DMS114 treated with DMSO at 0.1 percent for 48 hours (cell line): ENCODE results near the gene STPG4.
"Not testable (repeated sequence)": the region's sequence is repeated elsewhere in the genome, so short reads cannot be mapped to it uniquely, and the experiment has no call there.

Experiments used
- DNase-seq: peaks from one replicate; lab custom pipeline; 2025; ENCODE audit not compliant: unreplicated experiment; lab: John Stamatoyannopoulos, UW

The STPG4 gene

DNA sequence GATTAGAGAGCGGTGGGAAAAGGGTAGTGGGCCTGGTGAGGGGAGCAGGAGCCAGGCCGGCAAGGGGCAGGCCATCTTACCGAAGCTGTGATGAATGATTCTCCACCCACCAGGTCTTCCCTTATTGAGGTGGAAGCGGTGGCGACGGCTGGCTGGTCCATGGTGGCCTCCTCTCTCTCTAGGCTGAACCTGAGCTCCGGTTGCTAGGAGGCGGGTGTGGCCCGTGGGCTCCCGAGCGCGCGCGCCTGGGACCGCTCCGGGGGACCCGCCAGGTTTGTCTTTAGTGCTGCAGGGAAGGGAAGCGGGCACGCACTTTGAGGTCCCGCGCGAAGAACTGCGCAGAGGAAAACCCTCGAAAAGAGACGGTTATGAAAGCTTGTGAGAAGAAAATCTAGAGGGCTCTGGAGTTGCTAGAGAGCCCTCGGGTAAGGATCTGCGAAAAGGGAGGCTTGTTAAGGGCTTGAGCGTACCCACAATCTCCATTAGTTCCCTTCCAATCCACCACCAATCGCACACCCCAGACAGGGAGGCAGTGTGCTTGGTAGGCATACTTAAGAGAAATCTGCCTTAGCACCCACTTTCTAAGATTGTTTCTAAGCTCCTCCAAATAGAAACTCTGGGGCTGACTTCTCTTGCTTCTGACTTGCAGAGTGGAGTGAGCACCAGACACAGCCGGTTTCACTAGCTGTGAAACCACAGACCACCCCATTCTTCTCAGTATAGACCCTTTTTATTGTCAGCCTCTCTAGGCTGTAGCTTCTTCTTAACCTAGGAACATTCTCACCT, at the start of gene STPG4:
Gene STPG4, minus strand, starts transcription at position 218 of the 786 bp plus-strand sequence. Its CDS starts 57 bp downstream, at position 161.
- no peak for DNase-seq

- no peak for DNase-seq
These were observed 49.6 kb upstream of the STPG4 start for GRCh38 chr2:47204691-47205090.

DNA sequence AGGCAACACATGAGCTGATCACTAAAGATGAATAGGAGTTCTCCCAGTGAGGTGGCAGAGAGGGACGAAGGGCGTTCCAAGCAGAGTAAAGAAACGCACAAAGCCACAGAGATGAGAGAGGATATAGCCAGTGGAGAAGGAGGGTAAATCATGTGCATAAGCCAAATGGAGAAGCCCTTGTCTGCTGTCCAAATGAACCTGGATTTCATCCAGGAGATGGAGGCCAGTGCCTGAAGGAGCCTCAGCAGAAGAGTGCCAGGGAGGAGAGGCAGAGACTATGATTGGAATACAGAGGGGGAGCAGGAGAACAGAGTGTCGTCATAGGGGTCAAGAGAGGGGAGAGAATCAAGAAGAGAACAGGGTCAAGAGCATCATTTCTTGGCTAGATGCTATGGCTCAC, 48.9 kb upstream of the STPG4 start:
- no peak for DNase-seq

GRCh38 chr2:47201224-47201623, 46.1 kb upstream of the STPG4 start:
- DNase-seq = no peak

- no peak for DNase-seq
These were observed 43.9 kb upstream of the STPG4 start for GRCh38 chr2:47198985-47199451.

DNA sequence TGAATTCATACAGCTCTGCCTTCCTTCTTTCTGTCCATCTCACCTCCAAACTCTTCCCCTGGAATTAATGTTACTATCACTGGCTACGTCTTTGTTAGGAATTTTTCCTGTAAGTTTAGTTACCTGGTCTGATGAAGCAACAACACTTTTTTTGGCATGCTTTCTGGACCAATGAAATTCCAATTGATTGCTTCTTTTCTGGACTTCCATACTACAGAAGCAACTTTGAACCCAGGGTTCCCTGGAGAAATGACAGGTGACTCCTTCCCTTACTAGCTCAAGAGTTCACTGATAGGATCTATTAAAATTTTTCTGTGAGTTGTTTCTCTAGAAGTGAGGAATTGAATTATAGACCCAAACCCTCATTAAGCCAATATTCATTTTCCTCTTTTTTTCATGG, 41.4 kb upstream of the STPG4 start:
- DNase-seq = no peak

DNA sequence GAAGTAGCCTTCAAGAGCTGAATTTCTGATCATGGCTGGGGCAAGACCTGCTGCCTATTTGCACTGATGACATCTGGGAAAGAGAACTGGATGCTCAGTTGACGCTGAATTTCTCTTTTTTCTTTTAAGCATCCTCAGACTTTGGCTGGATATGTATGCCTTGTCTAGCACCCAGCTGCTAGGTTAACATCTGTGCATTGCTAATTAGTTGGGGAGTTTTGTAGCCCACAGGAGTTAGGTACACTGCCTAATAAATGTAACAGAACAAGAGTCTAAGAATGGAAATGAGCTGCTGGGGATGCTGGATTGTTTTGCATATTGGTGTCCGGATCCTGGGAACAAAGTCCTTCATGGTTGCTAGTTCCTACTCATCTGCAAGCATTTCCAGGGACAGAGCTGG, 40.9 kb upstream of the STPG4 start:
- no peak for DNase-seq

- DNase-seq = no peak
These were observed 40.0 kb upstream of the STPG4 start for GRCh38 chr2:47195148-47195547.

- no peak for DNase-seq
These were observed 39.3 kb upstream of the STPG4 start for GRCh38 chr2:47194410-47194809.

GRCh38 chr2:47193607-47194006, 38.5 kb upstream of the STPG4 start:
- no peak for DNase-seq

DNA sequence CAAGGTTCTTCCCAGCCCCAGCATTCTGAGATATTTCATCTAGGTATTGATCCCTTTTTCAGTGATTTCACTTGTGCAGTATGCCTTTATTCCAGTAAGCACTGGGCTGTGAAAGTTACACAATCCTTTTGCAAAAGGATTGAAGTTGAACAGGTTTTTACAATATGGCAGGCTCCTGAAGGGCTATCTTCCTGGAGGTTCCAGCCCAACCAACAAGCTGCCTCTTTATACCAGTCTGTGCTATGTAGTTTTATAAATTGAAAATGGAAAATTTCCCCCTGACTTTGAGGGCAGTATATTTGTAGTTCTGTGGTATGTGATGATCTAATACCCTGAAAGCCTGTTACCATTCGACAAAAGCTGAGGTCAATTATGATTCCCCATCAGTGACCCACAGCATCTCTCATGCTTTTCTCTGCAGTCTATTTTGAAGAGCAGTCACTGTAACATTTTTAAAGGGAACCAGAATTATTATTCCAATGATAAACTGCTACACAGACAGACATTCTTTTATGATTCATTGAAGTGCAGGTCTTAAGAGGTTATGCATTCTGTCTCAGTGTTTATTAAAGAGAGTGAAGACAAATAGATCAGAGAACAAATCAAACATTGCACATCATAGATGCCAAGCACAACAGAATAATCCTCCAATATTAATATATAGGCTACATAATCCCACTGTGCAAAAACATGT, 35.2 kb upstream of the STPG4 start:
- no peak for DNase-seq

DNA sequence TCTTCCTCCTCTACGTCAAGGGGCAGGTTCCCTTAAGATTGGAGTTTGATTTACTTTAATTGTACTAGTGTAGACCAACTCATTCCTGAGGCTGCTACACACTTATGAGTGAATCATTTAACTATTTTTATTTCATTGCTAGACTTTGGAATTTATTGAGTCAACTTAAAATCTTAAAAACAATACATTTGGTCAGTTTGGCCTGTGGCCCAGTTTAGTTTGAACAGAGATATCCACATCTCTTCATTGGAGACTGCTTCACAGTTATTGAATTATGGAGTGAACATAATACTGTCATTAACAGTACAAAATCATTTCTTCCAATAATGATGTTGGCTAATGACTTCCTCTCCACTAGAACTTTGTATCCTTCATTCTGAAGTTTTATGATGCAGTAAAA, 34.5 kb upstream of the STPG4 start:
- no peak for DNase-seq

GRCh38 chr2:47187069-47187468, 32.0 kb upstream of the STPG4 start:
- DNase-seq = no peak

- no peak for DNase-seq
These were observed 31.2 kb upstream of the STPG4 start for GRCh38 chr2:47186351-47186750.

DNA sequence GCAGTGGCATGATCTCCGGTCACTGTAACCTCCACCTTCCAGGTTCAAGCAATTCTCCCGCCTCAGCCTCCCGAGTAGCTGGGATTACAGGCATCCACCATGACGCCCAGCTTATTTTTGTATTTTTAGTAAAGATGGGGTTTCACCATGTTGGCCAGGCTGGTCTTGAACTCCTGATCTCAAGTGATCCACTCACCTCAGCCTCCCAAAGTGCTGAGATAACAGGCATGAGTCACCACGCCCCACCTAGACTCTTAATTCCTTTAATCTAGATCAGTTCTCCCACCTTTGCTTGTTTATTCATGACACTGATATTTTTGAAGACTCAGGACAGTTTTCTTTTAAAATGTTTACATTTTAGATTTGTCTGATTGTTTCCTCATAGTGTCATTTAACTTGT, 30.0 kb upstream of the STPG4 start:
- not testable (repeated sequence) for DNase-seq

- DNase-seq = no peak
These were observed 26.1 kb upstream of the STPG4 start for GRCh38 chr2:47181176-47181575.

DNA sequence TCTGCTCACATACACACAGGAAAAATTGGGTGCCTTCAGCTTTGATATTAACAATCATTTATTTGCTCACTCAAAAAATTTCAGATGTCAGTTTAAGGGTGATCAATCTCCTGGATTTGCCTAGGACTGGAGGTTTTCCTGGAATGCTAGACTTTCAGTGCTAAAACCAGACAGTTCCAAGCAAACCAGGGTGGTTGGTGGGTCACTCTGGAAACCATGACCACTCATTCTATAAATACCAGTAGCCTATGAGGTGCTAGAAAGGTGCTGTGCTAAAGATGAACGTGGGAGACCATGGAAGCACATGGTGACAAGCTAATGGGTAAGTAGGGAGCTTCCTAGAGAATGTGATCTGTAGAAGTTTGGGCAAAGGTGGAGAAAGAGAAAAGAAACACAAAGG, 25.4 kb upstream of the STPG4 start:
- no peak for DNase-seq

DNA sequence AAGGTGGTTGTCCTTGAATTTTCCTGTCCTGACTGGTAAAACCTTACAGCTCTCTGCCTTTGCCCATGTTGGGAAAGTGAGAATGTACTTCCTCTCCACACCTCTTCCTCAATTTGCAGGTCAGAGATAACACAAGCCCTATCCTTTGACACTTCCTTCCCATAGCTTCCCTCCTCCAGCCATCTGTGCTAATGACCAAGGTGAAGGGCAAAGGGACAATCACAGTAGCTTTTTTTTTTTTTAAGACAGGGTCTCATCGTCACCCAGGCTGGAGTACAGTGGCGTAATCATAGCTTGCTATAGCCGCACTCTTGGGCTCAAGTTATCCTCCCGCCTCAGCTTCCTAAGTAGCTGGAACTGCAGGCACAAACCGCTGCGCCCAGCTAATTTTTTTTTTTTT, 24.3 kb upstream of the STPG4 start:
- DNase-seq = no peak

GRCh38 chr2:47178341-47178740, 23.2 kb upstream of the STPG4 start:
- no peak for DNase-seq

DNA sequence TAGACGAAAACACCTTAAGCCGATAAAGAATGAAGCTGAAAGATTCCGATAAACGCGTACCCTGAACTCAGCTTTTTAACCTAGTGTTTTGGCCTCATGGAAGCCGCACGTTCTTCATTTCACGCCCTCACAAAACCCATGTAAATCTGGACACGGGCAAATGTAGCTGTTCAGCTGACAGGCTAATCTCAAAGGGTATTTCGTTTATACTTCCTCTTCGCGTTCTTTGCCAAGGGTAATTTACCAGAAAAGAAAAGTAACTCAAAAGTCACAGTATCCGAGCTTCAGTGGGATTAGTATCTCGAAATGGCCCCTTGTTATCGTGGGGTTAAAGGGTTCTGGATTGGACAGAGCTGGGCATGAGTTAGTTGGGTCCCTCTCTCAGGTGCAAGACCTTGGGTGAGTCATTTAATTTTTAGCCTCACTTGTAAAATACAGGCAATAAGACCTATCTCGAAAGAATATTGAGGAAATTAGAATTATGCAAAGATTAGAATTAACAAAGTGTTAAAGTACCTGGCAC, 22.0 kb upstream of the STPG4 start:
- no peak for DNase-seq

GRCh38 chr2:47174733-47175361, 19.7 kb upstream of the STPG4 start:
- DNase-seq = no peak
